Osteoblast (primary cell): Measurements from ENCODE around the gene SESN3. TPM values are rescaled to one million over a fixed set of nuclear protein-coding genes. Genes with fewer than 3 reads are reported as not detected.
"Not testable (repeated sequence)": the region's sequence is repeated elsewhere in the genome, so short reads cannot be mapped to it uniquely, and the experiment has no call there.

Source experiments
- DNase-seq: peaks from one replicate; pipeline ENCODE4 v3.0.0; 2011; ENCODE audit warnings: low spot score, mixed read lengths; ENCODE audit not compliant: insufficient read length; ENCODE audit errors: missing footprints
- H2AFZ ChIP-seq: 2 replicates; pipeline ENCODE4 v1.6.0; 2011; ENCODE audit warnings: mild to moderate bottlenecking, low read length
- H3K27ac ChIP-seq: 2 replicates; pipeline ENCODE4 v1.5.1; 2011; ENCODE audit warnings: mild to moderate bottlenecking, low read depth, low read length, moderate library complexity
- H3K27me3 ChIP-seq: 2 replicates; pipeline ENCODE4 v1.6.0; 2012; ENCODE audit warnings: mild to moderate bottlenecking, control low read depth, inconsistent platforms, low read length, moderate library complexity; ENCODE audit not compliant: insufficient read depth
- H3K36me3 ChIP-seq: 2 replicates; pipeline ENCODE4 v1.5.1; 2011; ENCODE audit warnings: mild to moderate bottlenecking, low read length, control low read depth, moderate library complexity; ENCODE audit not compliant: insufficient read depth
- H3K4me1 ChIP-seq: 2 replicates; pipeline ENCODE4 v1.5.1; 2011; ENCODE audit warnings: mild to moderate bottlenecking, low read length, control low read depth, moderate library complexity; ENCODE audit not compliant: insufficient read depth
- H3K4me2 ChIP-seq: 2 replicates; pipeline ENCODE4 v1.6.0; 2011; ENCODE audit warnings: mild to moderate bottlenecking, low read length; ENCODE audit not compliant: insufficient read depth
- H3K4me3 ChIP-seq: fragments of 200-600 bp; sonication (generic); 3 replicates; pipeline ENCODE4 v1.5.1; 2012; ENCODE audit warnings: mild to moderate bottlenecking, low read length, inconsistent platforms; ENCODE audit not compliant: insufficient read depth
- H3K79me2 ChIP-seq: 2 replicates; pipeline ENCODE4 v1.6.0; 2012; ENCODE audit warnings: mild to moderate bottlenecking, low read length, control low read depth, inconsistent platforms; ENCODE audit not compliant: insufficient read depth
- H3K9me3 ChIP-seq: 2 replicates; pipeline ENCODE4 v1.5.1; 2011; ENCODE audit warnings: low read depth, low read length, control low read depth
- H4K20me1 ChIP-seq: 2 replicates; pipeline ENCODE4 v1.6.0; 2012; ENCODE audit warnings: mild to moderate bottlenecking, low read length, control low read depth; ENCODE audit not compliant: insufficient read depth
- CTCF ChIP-seq: IDR thresholded peaks from 2 replicates; pipeline ENCODE4 v1.5.1; 2011; ENCODE audit warnings: mild to moderate bottlenecking, low read depth, low read length, moderate library complexity; ENCODE audit errors: extremely low read depth
- total RNA-seq: library from RNA; depleted of rRNA; stranded (reverse); fragments of >200 nt; gene quantifications from 2 replicates; pipeline ENCODE4 v1.2.3, GENCODE V29; 2012

Gene SESN3
- total RNA-seq, 1 donor = 24.6 TPM

DNA sequence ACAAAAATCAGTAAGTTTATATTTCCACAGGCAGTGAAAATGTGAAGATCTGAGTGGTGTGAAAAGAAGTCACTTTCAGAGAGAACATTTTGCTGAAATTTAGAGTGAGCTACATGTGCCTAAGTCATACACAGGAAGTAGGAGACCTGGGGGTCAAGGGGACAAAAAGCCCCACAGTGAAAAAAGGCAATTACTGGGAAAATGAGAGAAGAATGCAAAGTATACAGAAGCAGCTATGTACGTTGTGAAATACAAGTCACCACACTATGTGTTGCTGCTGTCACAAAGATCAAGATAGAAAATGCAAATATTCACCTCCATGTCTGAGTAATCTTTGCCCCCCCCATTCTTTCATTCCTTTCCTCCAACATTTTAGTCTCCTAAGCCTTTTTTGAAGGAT is 21.6 kb upstream of the SESN3 start:
- H3K4me3 ChIP-seq = no peak overlapping the region
- no peak overlapping the region for H2AFZ ChIP-seq
- H3K79me2 ChIP-seq = no peaks in the 10 kb centered on the region
- H3K4me1 ChIP-seq = peaks cover 10% of the 10 kb centered on the region
- no peak for TF ChIP-seq CTCF
- no peak for DNase-seq
- no peak overlapping the region for H3K4me2 ChIP-seq
- H4K20me1 ChIP-seq = no peaks in the 10 kb centered on the region
- H3K27ac ChIP-seq = no peak overlapping the region
- no peaks in the 10 kb centered on the region for H3K9me3 ChIP-seq
- H3K27me3 ChIP-seq = peaks cover 8% of the 10 kb centered on the region
- H3K36me3 ChIP-seq = no peaks in the 10 kb centered on the region

- not testable (repeated sequence) for H2AFZ ChIP-seq, H3K4me3 ChIP-seq, H3K27me3 ChIP-seq, DNase-seq, H3K4me2 ChIP-seq, H3K36me3 ChIP-seq, H3K4me1 ChIP-seq, H4K20me1 ChIP-seq, H3K9me3 ChIP-seq, H3K79me2 ChIP-seq, H3K27ac ChIP-seq
Measured at GRCh38 chr11:95251896-95252295, 20.9 kb upstream of the SESN3 start.

- H3K27me3 ChIP-seq = peaks cover 5% of the 10 kb centered on the region
- DNase-seq = no peak
- H3K79me2 ChIP-seq = no peaks in the 10 kb centered on the region
- H3K4me1 ChIP-seq = peaks cover 3% of the 10 kb centered on the region
- H3K4me2 ChIP-seq = no peak overlapping the region
- H3K4me3 ChIP-seq = no peak overlapping the region
- no peak overlapping the region for H3K27ac ChIP-seq
- no peaks in the 10 kb centered on the region for H3K9me3 ChIP-seq
- no peak overlapping the region for H2AFZ ChIP-seq
- TF ChIP-seq CTCF = no peak
- no peaks in the 10 kb centered on the region for H4K20me1 ChIP-seq
- H3K36me3 ChIP-seq = no peaks in the 10 kb centered on the region
Measured at GRCh38 chr11:95248666-95249467, 17.9 kb upstream of the SESN3 start.

DNA sequence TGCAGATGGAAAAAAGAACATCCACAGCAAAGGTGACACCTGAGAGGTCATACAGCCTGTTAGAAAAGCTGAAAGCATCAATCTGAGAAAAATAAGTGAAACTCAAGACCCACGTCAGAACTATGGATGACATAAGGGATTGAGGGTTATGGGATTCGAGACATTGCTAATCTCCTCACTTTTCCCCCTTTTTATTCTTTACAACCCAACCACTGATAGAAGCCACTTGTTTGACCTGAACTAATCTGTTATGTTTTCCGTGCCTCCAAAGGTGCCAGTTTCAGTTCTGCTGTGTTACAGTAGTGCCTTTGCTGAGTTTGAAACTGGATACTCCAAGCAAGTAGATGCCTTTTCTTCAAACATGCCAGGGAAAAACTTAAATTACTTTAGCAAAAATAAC is 16.9 kb upstream of the SESN3 start:
- no peak overlapping the region for H3K27ac ChIP-seq
- no peaks in the 10 kb centered on the region for H3K4me1 ChIP-seq
- no peak overlapping the region for H2AFZ ChIP-seq
- no peak for TF ChIP-seq CTCF
- H3K79me2 ChIP-seq = no peaks in the 10 kb centered on the region
- no peaks in the 10 kb centered on the region for H3K36me3 ChIP-seq
- peaks cover 5% of the 10 kb centered on the region for H3K27me3 ChIP-seq
- H3K4me3 ChIP-seq = no peak overlapping the region
- no peak for DNase-seq
- no peak overlapping the region for H3K4me2 ChIP-seq
- no peaks in the 10 kb centered on the region for H4K20me1 ChIP-seq
- no peaks in the 10 kb centered on the region for H3K9me3 ChIP-seq
